Measurements from ENCODE around the gene IGFBP6. TPM values are rescaled to one million over a fixed set of nuclear protein-coding genes. Genes with fewer than 3 reads are reported as not detected.
A peak's percentile ranks its signal among the peaks of the same experiment; 100 is the strongest.

The IGFBP6 gene
- total and polyA plus RNA-seq, 12 donors, result 27.0 to 182 (median 41.0) TPM

DNA sequence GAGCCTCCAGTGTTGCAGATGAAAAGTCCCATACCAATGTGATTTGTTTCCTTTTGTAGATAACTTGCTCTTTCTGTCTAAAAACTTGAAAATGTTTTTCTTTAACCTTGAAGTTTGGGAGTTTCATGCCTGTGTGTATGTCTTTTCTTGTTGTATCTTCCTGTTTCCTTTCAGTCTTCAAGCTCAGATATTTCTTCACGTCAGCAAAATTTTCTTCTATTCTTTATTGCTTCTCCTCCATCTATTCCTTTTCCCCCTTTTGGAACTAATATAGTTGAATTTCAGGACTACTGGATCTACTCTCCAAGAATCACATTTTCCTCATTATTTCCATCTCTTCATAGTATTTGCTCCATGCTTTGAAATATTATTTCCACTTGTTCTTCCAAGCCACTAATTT lies 29.7 kb downstream of the IGFBP6 start:
- Histone ChIP-seq H3K36me3 (no peaks in the 10 kb centered on the region), H3K27me3 (no peaks in the 10 kb centered on the region), H3K4me1 (peaks cover 0 to 6% (median 0%) of the 10 kb centered on the region in 9 donors), H3K27ac (no peak overlapping the region), H3K9me3 (no peaks in the 10 kb centered on the region), H3K4me3 (no peak overlapping the region)
- WGBS, 2 donors, result 82 to 89% methylated on average over 1 of the region's 1 CpG
- TF ChIP-seq CTCF (IDR thresholded peaks at IDR 0.05), result no peak
- DNase-seq (no peak), ATAC-seq (no peak)
- intact Hi-C loops (cut with DNase I), result no loop called here

DNA sequence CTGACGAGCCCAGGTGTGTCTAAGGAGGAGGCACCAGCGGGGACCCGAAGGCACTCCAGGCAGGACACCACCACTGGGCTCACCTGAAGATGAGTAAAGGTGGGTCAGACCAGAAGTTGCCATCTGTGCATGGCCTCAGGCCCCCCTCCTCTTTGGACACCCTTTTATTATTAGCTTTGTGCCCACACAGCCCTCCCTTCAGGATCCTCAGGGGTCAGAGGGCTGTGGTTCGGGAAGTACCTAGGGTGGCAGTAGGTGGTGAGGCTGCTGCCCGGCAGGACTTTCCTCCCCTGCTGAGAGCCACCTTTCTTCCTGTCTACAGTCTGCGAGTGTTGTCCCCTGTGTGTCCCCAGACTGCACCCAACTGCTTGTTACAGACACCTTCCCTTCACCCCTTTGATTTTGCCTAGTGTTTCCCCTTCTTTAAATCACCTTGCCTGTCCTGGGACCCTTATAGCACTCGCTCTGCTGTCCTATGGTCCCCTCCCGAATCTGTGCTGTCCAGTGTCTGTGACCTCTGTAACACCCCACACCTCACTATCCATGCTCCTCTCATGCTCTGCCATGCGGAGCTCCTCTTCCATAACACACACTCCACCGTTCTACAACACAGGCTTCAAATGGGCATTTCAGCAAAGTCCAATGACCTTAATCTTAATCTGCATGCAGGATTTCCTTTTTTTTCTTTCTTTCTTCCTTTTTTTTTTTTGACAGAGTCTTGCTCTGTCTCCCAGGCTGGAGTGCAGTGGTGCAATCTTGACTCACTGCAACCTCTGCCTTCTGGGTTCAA lies 31.5 kb downstream of the IGFBP6 start:
- 80 to 82% methylated on average over 10 of the region's 10 CpGs for WGBS, 2 donors

GRCh38 chr12:53131844-53132243 lies 34.4 kb downstream of the IGFBP6 start:
- peaks cover 0 to 6% (median 0%) of the 10 kb centered on the region in 9 donors for H3K4me1 ChIP-seq
- no peak for ATAC-seq
- H3K9me3 ChIP-seq, result peaks cover 0 to 11% (median under 1%) of the 10 kb centered on the region in 11 donors
- TF ChIP-seq CTCF (IDR thresholded peaks at IDR 0.05), result no peak
- no peaks in the 10 kb centered on the region for H3K27me3 ChIP-seq
- H3K27ac ChIP-seq, result no peak overlapping the region
- no peaks in the 10 kb centered on the region for H3K36me3 ChIP-seq
- intact Hi-C loops (cut with DNase I), result no loop called here
- H3K4me3 ChIP-seq, result no peak overlapping the region
- WGBS, 2 donors, result 82 to 88% methylated on average over 2 of the region's 2 CpGs
- no peak for DNase-seq

More for the DNA sequence above, 31.5 kb downstream of the IGFBP6 start:
- DNase-seq, result no peak
- Histone ChIP-seq H3K36me3 (no peaks in the 10 kb centered on the region), H3K4me1 (peaks cover 0 to 6% (median 0%) of the 10 kb centered on the region in 9 donors), H3K9me3 (no peaks in the 10 kb centered on the region), H3K27me3 (no peaks in the 10 kb centered on the region), H3K4me3 (no peak overlapping the region), H3K27ac (no peak overlapping the region)
- ATAC-seq, result peak in 2 of 8 donors; percentile 18 to 52
- TF ChIP-seq CTCF (IDR thresholded peaks at IDR 0.05), result no peak
- intact Hi-C loops (cut with DNase I), result no loop called here

GRCh38 chr12:53133722-53134121 lies 36.3 kb downstream of the IGFBP6 start:
- Histone ChIP-seq H3K4me1 (peaks cover 0 to 6% (median 0%) of the 10 kb centered on the region in 9 donors), H3K9me3 (peaks cover 0 to 17% (median 5%) of the 10 kb centered on the region in 11 donors), H3K36me3 (no peaks in the 10 kb centered on the region), H3K4me3 (no peak overlapping the region), H3K27ac (no peak overlapping the region), H3K27me3 (no peaks in the 10 kb centered on the region)
- no peak for ATAC-seq
- 94 to 97% methylated on average over 3 of the region's 3 CpGs for WGBS, 2 donors
- DNase-seq, result no peak
- intact Hi-C loops (cut with DNase I), result no loop called here
- TF ChIP-seq CTCF (IDR thresholded peaks at IDR 0.05), result no peak

Data from heart right ventricle (tissue), 16 donors.